Panc1 (cell line): ENCODE data around the gene ARHGAP32.

Experiments
- CTCF ChIP-seq: fragments of 450-650 bp; IDR thresholded peaks from 2 replicates; pipeline ENCODE4 v1.5.1; 2017; ENCODE audit warnings: mild to moderate bottlenecking
- POLR2AphosphoS5 ChIP-seq: IDR thresholded peaks from 2 replicates; pipeline ENCODE4 v1.6.1; 2012; ENCODE audit warnings: mild to moderate bottlenecking, low read depth, low read length, moderate library complexity
- REST ChIP-seq, 2 experiments: IDR thresholded peaks; 2 replicates each; pipeline ENCODE4 v1.6.1; 2011 to 2012; ENCODE audit warnings: low read depth in 2 of 2, control low read depth in 1 of 2, low read length in 1 of 2, mild to moderate bottlenecking in 1 of 2, moderate library complexity in 1 of 2; ENCODE audit not compliant: insufficient read depth in 1 of 2

- TF ChIP-seq REST (IDR thresholded peaks at IDR 0.05; ENCODE audit: insufficient read depth in 1 of 2, low read depth in 2 of 2, low read length in 1 of 2) = no peak
- TF ChIP-seq CTCF = no peak
- no peak for TF ChIP-seq POLR2AphosphoS5
These were observed 224.5 kb downstream of the ARHGAP32 start for GRCh38 chr11:128967578-128967977.
